Measurements from ENCODE around the gene KMO.

GRCh38 chr1:241582921-241583321, 50.7 kb downstream of the KMO start:
- no peak for TF ChIP-seq CTCF (IDR thresholded peaks at IDR 0.05; ENCODE audit: borderline replicate concordance, extremely low read depth, low read length, poor library complexity, severe bottlenecking)
- no peak for TF ChIP-seq EZH2 (IDR thresholded peaks at IDR 0.05; ENCODE audit: borderline replicate concordance, low read depth, low read length, severe bottlenecking)

Data from DND-41 (cell line).